K562 (cell line): ENCODE measurements around the gene UCP3. TPM values are rescaled to one million over a fixed set of nuclear protein-coding genes. Genes with fewer than 3 reads are reported as not detected.
A peak's percentile ranks its signal among the peaks of the same experiment; 100 is the strongest.

Source experiments
- CBX1 ChIP-seq: sonication (generic); IDR thresholded peaks from 2 replicates; pipeline ENCODE4 v1.6.1; 2016; ENCODE audit warnings: antibody characterized with exemption, low read depth, mild to moderate bottlenecking
- GATA2 ChIP-seq: sonication (generic); formaldehyde crosslinking; IDR thresholded peaks from 2 replicates; pipeline ENCODE4 v1.4.0; 2020; ENCODE audit warnings: mild to moderate bottlenecking, missing genetic modification reagents
- GATAD2A ChIP-seq: fragments of 450-650 bp; IDR thresholded peaks from 2 replicates; pipeline ENCODE4 v1.6.1; 2017
- HNRNPL ChIP-seq: fragments of 200-400 bp; formaldehyde crosslinking; IDR thresholded peaks from 2 replicates; pipeline ENCODE4 v1.6.1; 2017; ENCODE audit warnings: low read depth, mild to moderate bottlenecking, low read length
- LARP7 ChIP-seq: fragments of 450-650 bp; IDR thresholded peaks from 2 replicates; pipeline ENCODE4 v1.6.1; 2016
- MAFF ChIP-seq: IDR thresholded peaks from 2 replicates; pipeline ENCODE4 v1.6.1; 2012; ENCODE audit warnings: low read length, improper control_type of control experiment
- NFE2L1 ChIP-seq: fragments of 450-650 bp; IDR thresholded peaks from 2 replicates; pipeline ENCODE4 v1.6.1; 2016; ENCODE audit warnings: missing genetic modification characterization, low read depth, mild to moderate bottlenecking, missing compliant biosample characterization, moderate library complexity, borderline replicate concordance
- RBM34 ChIP-seq: fragments of 200-400 bp; formaldehyde crosslinking; IDR thresholded peaks from 2 replicates; pipeline ENCODE4 v1.6.1; 2018; ENCODE audit warnings: low read length, borderline replicate concordance; ENCODE audit not compliant: insufficient read depth
- RFX1 ChIP-seq: fragments of 450-650 bp; IDR thresholded peaks from 2 replicates; pipeline ENCODE4 v1.6.1; 2016; ENCODE audit warnings: mild to moderate bottlenecking, moderate library complexity
- RUNX1 ChIP-seq: sonication (generic); IDR thresholded peaks from 2 replicates; pipeline ENCODE4 v1.6.1; 2016; ENCODE audit warnings: antibody characterized with exemption, low read depth
- SIN3A ChIP-seq, 2 experiments: fragments of 150-350 bp in 1 of 2; IDR thresholded peaks; 2 replicates each; pipeline ENCODE4 v1.6.1; 2011 to 2016; ENCODE audit warnings: borderline replicate concordance in 2 of 2, low read depth in 2 of 2, low read length in 2 of 2, mild to moderate bottlenecking in 2 of 2, moderate library complexity in 2 of 2; ENCODE audit not compliant: control insufficient read depth in 1 of 2
- SMARCA4 ChIP-seq: fragments of 450-650 bp; IDR thresholded peaks from 2 replicates; pipeline ENCODE4 v1.6.1; 2016
- SRSF7 ChIP-seq: fragments of 200-400 bp; formaldehyde crosslinking; optimal IDR thresholded peaks from 2 replicates; pipeline ENCODE3; 2017; ENCODE audit warnings: mild to moderate bottlenecking, low read depth, low read length
- TGIF2 ChIP-seq: sonication (generic); formaldehyde crosslinking; IDR thresholded peaks from 2 replicates; pipeline ENCODE4 v1.8.1; 2022; ENCODE audit warnings: mild to moderate bottlenecking, missing genetic modification reagents, moderate library complexity
- ZBTB17 ChIP-seq: fragments of 450-650 bp; formaldehyde crosslinking; IDR thresholded peaks from 2 replicates; pipeline ENCODE4 v1.4.0; 2020; ENCODE audit warnings: mild to moderate bottlenecking
- ZEB2 ChIP-seq: fragments of 450-650 bp; IDR thresholded peaks from 2 replicates; pipeline ENCODE4 v1.6.1; 2016
- ZKSCAN1 ChIP-seq: fragments of 150-350 bp; IDR thresholded peaks from 2 replicates; pipeline ENCODE4 v1.6.1; 2016; ENCODE audit warnings: low read depth, low read length
- ZKSCAN3 ChIP-seq: fragments of 250-450 bp; sonication (Bioruptor Pico); IDR thresholded peaks from 2 replicates; pipeline ENCODE4 v1.4.0; 2020
- ZNF212 ChIP-seq: fragments of 450-650 bp; formaldehyde crosslinking; IDR thresholded peaks from 2 replicates; pipeline ENCODE4 v1.4.0; 2020; ENCODE audit warnings: mild to moderate bottlenecking
- ZNF282 ChIP-seq: sonication (generic); formaldehyde crosslinking; IDR thresholded peaks from 2 replicates; pipeline ENCODE4 v1.8.1; 2023; ENCODE audit warnings: missing genetic modification reagents
- polyA plus RNA-seq, 8 experiments: library from polyadenylated mRNA; depleted of rRNA in 4 of 8; stranded (reverse) in 5 of 8; unstranded in 3 of 8; fragments of >200 nt; fragmentation: Nextera tagmentation in 2 of 8; fragmentation: Illumina TruSeq in 1 of 8; extraction: Ambion mirVana in 2 of 8; extraction: Trizol in 1 of 8; gene quantifications; 2 replicates each; pipeline versions ENCODE4 v1.2.1 to v1.2.3, GENCODE V29; 2011 to 2014; ENCODE audit warnings: inconsistent platforms in 1 of 8, missing spikeins in 1 of 8
- total RNA-seq, 7 experiments: library from RNA; depleted of rRNA in 6 of 7; stranded (reverse); fragments of >200 nt in 6 of 7; fragmentation: Illumina TruSeq in 2 of 7; extraction: Trizol in 2 of 7; gene quantifications; 2 replicates each; pipeline versions ENCODE4 v1.2.1 to v1.2.3, GENCODE V29; 2011 to 2021; ENCODE audit warnings: low replicate concordance in 1 of 7
- TF ChIP-seq, protein P1 (sequence below): fragments of 200-800 bp; sonication (Bioruptor generic); IDR thresholded peaks from 2 replicates; pipeline ENCODE4 v1.6.1; 2017; ENCODE audit warnings: missing genetic modification characterization, missing compliant biosample characterization
- TF ChIP-seq, protein P2 (sequence below): fragments of 250-450 bp; sonication (Bioruptor Pico); IDR thresholded peaks from 2 replicates; pipeline ENCODE4 v1.4.0; 2020; ENCODE audit warnings: mild to moderate bottlenecking, moderate library complexity, borderline replicate concordance
- TF ChIP-seq, protein P3 (sequence below): fragments of 450-650 bp; formaldehyde crosslinking; IDR thresholded peaks from 2 replicates; pipeline ENCODE4 v1.4.0; 2020; ENCODE audit warnings: mild to moderate bottlenecking
- TF ChIP-seq, protein P4 (sequence below): fragments of 450-650 bp; formaldehyde crosslinking; IDR thresholded peaks from 2 replicates; pipeline ENCODE4 v1.4.0; 2022; ENCODE audit warnings: missing genetic modification characterization

Gene UCP3
- total and polyA plus RNA-seq, 9 of the 15 experiments (the other 6 are each of a cell fraction or from before 2014, with no cell fraction given): 0.05 to 0.65 (median 0.25) TPM; not detected in 2

DNA sequence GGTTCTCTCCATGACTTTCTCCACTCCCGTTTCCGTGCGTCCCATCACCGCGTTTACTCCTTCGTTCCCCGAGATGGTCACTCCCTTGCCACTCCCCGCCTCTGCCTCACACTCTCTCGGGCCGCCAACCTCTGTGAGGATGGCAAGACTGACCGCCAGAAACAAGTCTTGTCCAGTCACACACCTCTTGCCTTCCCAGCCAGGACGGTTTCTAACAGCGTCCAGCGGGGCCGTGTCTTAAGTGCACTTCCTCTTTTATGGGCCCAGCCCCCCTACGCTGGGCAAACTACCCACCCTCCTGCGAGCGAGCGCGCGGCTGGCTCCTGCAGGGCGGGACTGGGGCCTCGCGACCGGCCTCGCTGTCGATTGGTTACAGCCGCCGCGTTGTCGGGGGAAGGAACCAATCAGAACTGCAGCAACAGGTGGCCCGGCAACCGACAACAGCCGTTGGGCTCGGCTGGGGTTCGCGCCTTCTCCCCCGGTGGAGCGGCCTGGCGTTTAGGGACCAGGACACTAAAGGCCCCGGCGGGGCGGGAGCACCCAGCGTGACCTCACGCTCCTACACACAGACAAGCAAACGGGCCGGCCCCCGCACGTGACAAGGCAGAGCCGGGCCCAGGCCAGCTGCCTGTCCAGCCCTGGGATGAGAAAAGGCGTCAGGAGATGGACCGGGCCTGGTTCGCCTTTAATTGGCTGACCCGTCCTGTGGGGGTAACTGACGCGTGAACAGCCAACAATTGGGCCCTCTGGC lies 25.7 kb downstream of the UCP3 start (continued):
- TF ChIP-seq, protein P1, sequence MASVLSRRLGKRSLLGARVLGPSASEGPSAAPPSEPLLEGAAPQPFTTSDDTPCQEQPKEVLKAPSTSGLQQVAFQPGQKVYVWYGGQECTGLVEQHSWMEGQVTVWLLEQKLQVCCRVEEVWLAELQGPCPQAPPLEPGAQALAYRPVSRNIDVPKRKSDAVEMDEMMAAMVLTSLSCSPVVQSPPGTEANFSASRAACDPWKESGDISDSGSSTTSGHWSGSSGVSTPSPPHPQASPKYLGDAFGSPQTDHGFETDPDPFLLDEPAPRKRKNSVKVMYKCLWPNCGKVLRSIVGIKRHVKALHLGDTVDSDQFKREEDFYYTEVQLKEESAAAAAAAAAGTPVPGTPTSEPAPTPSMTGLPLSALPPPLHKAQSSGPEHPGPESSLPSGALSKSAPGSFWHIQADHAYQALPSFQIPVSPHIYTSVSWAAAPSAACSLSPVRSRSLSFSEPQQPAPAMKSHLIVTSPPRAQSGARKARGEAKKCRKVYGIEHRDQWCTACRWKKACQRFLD (CRISPR knock-in tag): peak; percentile 94
- TF ChIP-seq SIN3A (IDR thresholded peaks at IDR 0.05; ENCODE audit: borderline replicate concordance in 2 of 2, control insufficient read depth in 1 of 2, low read depth in 2 of 2, low read length in 2 of 2): peak in 1 of 2 experiments; percentile 84; a peak in 1 of 4 replicates
- TF ChIP-seq CBX1: peak; percentile 69
- TF ChIP-seq GATA2: no peak
- TF ChIP-seq RFX1: peak; percentile 89
- peak; percentile 56 for TF ChIP-seq SMARCA4
- no peak for TF ChIP-seq RBM34
- TF ChIP-seq, protein P2, sequence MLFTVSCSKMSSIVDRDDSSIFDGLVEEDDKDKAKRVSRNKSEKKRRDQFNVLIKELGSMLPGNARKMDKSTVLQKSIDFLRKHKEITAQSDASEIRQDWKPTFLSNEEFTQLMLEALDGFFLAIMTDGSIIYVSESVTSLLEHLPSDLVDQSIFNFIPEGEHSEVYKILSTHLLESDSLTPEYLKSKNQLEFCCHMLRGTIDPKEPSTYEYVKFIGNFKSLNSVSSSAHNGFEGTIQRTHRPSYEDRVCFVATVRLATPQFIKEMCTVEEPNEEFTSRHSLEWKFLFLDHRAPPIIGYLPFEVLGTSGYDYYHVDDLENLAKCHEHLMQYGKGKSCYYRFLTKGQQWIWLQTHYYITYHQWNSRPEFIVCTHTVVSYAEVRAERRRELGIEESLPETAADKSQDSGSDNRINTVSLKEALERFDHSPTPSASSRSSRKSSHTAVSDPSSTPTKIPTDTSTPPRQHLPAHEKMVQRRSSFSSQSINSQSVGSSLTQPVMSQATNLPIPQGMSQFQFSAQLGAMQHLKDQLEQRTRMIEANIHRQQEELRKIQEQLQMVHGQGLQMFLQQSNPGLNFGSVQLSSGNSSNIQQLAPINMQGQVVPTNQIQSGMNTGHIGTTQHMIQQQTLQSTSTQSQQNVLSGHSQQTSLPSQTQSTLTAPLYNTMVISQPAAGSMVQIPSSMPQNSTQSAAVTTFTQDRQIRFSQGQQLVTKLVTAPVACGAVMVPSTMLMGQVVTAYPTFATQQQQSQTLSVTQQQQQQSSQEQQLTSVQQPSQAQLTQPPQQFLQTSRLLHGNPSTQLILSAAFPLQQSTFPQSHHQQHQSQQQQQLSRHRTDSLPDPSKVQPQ: peak; percentile 87; the same call in 1 of the 2 replicates
- no peak for TF ChIP-seq NFE2L1 (tag)
- no peak; the same call in 1 of the 2 replicates for TF ChIP-seq TGIF2 (CRISPR knock-in tag)
- TF ChIP-seq, protein P3, sequence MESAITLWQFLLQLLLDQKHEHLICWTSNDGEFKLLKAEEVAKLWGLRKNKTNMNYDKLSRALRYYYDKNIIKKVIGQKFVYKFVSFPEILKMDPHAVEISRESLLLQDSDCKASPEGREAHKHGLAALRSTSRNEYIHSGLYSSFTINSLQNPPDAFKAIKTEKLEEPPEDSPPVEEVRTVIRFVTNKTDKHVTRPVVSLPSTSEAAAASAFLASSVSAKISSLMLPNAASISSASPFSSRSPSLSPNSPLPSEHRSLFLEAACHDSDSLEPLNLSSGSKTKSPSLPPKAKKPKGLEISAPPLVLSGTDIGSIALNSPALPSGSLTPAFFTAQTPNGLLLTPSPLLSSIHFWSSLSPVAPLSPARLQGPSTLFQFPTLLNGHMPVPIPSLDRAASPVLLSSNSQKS: no peak
- 0 out of 2 replicates have a peak, but pooled peaks have one; percentile 21 for TF ChIP-seq GATAD2A
- 0 out of 2 replicates have a peak, but pooled peaks have one; percentile 45 for TF ChIP-seq ZNF282
- peak; percentile 22; the same call in 1 of the 2 replicates for TF ChIP-seq ZEB2
- TF ChIP-seq, protein P4, sequence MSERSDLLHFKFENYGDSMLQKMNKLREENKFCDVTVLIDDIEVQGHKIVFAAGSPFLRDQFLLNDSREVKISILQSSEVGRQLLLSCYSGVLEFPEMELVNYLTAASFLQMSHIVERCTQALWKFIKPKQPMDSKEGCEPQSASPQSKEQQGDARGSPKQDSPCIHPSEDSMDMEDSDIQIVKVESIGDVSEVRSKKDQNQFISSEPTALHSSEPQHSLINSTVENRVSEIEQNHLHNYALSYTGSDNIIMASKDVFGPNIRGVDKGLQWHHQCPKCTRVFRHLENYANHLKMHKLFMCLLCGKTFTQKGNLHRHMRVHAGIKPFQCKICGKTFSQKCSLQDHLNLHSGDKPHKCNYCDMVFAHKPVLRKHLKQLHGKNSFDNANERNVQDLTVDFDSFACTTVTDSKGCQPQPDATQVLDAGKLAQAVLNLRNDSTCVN (CRISPR knock-in tag): peak; percentile 86; the same call in 1 of the 2 replicates
- peak; percentile 55; the same call in 1 of the 2 replicates for TF ChIP-seq ZNF212 (CRISPR knock-in tag)
- no peak for TF ChIP-seq ZKSCAN3 (CRISPR knock-in tag)
- peak; percentile 79 for TF ChIP-seq ZBTB17 (CRISPR knock-in tag)
- no peak for TF ChIP-seq SRSF7
- peak; percentile 52; the same call in 1 of the 2 replicates for TF ChIP-seq HNRNPL
- peak; percentile 79 for TF ChIP-seq ZKSCAN1
- 0 out of 2 replicates have a peak, but pooled peaks have one; percentile 19 for TF ChIP-seq LARP7
- peak; percentile 13; the same call in 1 of the 2 replicates for TF ChIP-seq RUNX1
- TF ChIP-seq MAFF: no peak
